GM19238 (cell line): Measurements from ENCODE around the gene SLC14A1.
A peak's percentile ranks its signal among the peaks of the same experiment; 100 is the strongest.
"Not testable (repeated sequence)": the region's sequence is repeated elsewhere in the genome, so short reads cannot be mapped to it uniquely, and the experiment has no call there.

Experiments used
- DNase-seq: peaks from one replicate; pipeline ENCODE4 v3.0.0; 2011; ENCODE audit warnings: low spot score; ENCODE audit not compliant: insufficient read length

Gene SLC14A1

DNA sequence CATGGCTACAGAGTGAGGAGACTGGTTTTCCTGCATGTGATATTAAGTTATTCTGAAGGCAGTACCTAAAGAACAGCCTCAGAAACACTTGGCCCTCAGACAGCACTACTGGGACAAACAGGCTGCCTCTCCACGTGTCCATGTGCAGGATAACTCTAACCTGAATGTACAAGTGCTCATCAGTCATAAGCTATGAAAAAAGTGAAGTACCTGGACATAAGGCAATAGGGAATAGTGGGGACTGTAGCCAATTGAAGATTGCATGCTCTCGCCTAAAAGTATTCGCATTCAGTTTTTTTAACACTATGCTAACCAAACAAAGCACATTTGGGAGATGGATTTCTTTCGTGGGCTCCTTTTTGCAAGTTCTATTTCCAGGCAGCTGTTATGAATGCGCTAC, 33.0 kb downstream of the SLC14A1 start:
- no peak for DNase-seq

DNA sequence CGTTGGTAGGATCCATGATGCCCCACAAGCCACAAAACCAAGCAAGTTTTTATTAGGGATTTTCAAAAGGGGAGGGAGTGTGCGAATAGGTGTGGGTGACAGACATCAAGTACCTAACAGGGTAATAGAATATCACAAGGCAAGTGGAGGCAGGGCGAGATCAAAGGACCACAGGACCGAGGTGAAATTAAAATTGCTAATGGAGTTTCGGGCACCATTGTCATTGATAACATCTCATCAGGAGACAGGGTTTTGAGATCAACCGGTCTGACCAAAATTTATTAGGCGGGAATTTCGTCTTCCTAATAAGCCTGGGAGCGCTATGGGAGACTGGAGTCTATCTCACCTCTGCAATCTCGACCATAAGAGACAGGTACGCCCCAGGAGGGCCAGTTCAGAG, 33.7 kb downstream of the SLC14A1 start:
- not testable (repeated sequence) for DNase-seq

DNA sequence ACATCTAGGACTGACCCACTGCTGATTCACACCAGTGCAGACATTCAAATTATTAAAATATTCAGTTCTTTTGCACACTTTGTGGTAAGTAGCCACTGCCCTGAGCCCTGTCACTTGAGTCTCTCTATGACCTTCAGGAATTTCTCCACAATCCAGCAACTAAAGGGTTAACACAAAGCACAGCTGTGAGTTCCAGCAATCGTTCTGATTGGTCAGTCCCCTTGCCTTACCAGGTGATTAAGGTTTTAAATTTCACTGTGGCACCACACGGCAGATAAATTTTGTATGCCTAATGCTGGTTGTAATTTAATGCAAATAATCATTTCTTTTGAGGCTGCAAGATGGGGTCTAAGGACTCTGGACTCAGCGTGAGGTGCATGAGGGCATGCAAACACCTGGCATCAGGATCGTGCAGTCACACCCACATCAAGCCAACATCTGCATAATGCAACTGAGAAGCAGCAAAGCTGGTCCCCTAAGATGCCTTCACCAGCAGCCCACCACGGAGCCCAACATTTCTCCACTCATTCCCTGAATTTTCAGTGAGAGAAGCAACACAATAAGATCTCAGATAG, 36.6 kb downstream of the SLC14A1 start:
- no peak for DNase-seq

GRCh38 chr18:45761512-45762114, 37.6 kb downstream of the SLC14A1 start:
- DNase-seq: no peak

- no peak for DNase-seq
Measured at GRCh38 chr18:45764000-45764686, 40.2 kb downstream of the SLC14A1 start.

DNA sequence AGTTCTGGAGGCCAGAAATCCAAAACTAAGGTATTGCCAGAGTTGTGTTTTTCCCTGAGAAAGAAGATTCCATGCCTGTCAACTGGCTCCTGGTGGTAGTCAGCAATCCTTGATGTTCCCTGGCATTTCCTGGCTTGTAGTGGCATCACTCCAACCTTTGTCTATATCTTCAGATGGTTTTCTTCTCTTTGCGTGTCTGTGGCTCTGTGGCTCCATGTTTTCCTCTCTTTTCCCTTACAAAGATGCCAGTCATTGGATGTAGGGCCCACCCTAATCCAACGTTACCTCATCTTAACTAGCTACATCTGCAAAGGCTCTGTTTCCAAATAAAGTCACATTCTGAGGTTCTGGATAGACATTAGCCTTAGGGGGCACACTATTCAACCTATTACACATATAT, 41.8 kb downstream of the SLC14A1 start:
- no peak for DNase-seq

- no peak for DNase-seq
Measured at GRCh38 chr18:45771587-45772480, 47.9 kb downstream of the SLC14A1 start.

DNA sequence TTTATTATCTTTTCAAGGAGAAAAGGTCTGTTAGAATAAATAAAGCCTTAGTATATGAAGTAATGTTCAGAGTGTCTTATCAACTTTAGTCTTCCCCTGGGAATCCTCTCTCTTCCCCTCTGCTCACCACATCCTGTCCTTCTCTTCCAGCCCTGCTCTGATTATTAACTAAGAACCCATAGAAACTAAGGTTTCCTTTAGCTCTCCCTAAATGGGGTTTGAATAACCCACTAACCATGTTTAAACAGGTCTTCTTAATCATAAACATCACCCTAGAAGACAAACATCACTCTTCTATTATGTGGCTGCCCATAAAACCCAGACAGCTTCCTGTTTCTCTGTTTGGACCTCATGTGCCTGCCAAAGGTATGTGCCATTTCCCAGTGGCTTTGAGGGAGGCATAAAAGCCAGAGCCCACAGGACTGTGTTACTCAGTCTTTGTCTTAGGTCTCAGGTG, 50.1 kb downstream of the SLC14A1 start:
- no peak for DNase-seq

DNA sequence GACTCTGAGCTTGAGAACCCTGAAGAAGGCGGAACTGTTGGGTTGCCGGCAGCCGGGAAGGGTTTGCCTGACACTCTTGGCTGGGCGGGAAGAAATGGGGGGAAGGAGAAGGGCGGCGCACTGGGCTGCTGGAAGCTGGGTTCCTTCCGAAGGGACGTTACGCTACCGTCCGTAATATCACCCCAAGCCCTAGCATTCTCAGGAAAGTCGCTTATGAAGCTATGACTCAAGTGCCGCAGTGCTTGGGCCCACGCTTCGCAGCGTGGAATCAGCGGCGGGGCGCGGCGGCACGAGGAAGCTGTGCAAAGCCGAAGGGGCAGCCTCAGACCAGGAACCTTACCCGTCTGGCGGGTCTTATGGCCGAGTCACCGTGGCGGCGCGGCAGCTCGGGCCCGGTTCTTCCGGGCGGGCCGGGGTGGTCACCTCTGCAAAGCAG, 51.3 kb downstream of the SLC14A1 start:
- peak; percentile 44 for DNase-seq

DNA sequence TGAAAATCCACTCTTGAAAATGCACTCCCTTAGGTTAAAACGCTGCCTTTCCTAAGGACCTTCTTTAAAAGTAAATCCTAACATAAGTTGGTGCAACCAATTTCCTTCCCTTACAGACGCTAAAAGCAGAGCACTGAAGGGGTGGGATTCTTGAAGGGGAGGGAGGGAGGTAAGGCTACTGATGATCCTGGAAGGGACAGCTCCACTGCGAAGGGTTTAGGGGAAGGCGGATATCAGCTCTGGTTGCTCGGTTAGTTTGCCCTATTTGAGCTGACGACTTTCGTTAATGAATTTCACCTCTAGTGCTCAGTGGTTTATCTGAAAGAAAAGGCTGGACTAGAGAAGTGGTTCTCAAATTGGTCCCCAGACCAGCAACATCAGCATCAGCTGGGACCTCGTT, 51.8 kb downstream of the SLC14A1 start:
- DNase-seq: no peak

DNA sequence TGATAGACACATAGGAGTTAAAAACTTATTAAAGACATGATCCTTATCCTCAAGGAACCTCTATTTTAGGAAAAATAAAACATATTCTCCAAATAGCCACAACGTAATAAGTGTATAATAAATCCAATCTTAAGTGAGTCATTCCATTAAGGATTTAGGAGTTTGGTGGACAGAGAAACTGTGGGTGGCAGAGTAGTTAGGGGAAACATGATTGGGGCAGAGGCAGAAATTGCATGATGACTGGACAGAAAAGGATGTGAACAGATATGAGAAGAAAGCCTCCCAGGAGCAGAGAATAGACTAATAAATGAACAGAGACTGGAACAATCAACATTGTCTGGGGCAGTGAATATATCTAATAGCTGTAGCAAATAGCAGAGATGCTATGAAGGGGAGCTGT, 53.4 kb downstream of the SLC14A1 start:
- no peak for DNase-seq

GRCh38 chr18:45780568-45780967, 56.6 kb downstream of the SLC14A1 start:
- DNase-seq: no peak

DNA sequence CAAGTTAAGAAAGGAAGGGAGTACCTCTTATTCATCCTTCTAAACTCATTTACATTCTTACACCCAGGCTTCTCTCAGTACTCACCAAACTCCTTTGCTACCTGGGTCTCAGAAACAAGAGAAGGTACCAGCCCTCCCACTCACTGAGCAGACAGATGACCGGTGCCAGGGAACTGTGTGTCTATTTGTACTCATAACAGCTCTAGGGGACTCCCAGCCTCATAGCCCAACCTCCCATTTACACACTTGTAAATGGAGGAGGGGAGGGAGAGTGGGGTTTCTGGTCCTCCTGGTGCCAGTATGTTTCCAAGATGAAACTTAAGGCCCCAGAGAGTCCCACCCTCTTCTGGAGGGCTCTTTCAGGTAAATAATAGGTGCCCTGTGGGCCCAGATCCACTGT, 58.7 kb downstream of the SLC14A1 start:
- DNase-seq: no peak

DNA sequence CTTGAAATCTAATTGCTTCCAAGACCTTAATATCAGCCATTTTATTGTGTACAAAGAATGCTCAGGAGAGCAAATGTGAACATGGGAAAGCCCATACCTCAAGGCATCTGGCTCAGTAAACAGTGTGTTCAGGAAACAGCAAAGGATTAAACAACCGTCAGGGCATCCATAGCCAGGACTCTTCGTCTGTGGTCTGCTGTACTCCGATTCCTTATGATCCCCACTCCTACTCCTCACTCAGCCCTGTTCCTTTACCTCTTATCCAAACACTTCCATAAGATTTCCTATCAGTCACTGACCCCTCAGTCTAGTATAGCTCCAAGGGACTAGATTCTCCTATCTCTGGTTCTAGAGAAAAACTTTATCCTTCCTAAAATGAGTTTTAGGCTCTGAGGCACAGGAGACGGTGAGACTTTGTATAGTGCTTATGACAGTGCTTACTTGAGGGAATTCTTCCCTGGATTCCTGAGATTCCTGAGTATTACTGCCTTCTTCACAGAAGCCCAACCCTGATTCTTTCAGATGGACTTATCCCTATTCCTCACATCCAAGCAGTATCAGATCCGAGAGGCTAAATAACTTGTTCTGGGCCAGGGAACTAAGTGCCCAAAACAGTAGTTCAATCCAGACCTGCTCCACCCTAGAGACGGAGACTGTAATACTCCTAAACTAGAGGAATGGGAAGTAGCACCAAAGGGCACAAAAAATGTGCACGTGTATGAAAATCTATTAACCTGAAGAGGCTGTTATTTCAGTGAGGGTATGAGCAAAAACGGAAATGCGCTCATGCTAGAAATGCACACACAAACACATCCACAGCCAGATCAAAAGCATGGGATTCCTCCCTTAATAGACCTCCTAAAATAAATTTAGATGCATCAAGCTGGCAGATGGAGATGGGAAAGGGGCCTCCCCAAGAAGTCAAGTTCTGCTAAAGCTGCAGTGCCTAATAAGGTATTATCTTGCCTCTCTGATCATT, 59.4 kb downstream of the SLC14A1 start:
- DNase-seq: no peak

DNA sequence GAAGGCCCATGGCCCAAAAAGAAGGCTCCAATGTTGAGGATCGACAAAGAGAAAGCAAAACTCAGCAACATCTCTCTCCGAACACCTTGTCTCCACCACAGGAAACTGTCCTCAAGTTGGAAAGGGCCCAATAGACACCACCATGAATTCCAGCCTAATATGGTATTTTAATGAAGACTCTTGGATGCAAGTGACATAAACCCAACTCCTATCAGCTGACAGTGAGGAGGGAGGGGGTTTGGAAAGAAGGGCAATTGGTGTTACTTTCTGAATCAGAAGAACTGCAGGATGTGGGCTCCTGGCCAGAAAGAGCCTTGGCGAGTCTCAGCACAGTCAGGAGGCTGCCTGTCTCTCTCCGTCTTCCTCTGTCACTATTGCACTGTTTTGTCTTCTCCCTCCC, 61.2 kb downstream of the SLC14A1 start:
- DNase-seq: no peak

DNA sequence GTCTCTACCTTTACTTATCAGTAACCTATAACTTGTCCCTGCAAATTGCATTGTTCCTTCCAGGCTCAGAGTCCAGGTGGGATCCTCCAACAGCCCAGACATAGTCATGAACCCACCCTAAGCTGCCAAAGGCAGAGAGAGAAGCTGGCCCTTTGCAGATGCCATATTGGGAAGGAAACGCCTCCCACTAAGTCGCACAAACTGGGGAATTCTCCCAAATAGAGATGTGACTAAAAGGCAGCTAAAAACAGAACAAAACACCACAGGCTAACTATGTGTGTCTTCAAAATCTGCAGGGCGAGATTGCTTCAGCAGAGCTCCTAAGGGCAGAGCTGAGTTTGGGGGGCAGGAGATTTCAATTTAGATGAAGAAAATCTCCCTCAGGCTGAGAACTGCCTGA, 63.0 kb downstream of the SLC14A1 start:
- no peak for DNase-seq

DNA sequence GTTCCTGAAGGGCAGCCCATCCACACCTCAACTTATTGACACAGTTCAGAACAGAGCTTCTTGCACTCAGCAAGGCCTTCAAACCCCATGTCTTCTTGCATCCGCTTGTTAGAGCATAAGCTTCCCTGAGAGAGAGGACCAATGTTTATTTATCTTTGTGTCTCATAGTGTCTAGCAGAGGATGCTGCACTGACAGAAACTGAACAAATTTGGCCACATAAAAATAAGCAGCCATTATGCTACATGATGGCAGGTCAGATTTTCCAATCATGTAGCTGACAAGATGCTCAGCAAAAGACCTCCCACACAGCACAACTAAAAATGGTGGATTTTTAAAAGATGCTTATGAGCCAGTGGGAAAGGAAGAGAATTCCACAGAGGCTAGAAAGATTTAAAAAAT, 63.4 kb downstream of the SLC14A1 start:
- no peak for DNase-seq

DNA sequence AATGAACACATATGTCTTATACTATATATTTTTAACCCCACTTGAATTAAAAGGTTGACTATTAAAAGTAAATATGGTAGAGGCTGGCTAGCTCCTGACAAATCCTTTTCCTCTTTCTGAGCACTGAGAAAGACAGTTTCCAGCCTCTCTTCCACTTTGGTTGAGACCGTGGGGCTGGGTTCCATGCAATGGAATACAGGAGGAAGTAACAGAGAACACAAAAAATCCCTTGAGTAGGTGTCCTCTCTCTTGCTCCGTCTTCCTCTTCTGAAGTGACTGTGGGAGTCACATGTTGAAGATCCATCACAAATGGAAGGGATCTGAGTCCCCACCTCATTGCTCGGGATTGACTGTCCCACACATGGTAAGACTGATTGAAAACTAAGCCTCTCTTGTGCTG, 64.9 kb downstream of the SLC14A1 start:
- no peak for DNase-seq

- no peak for DNase-seq
Measured at GRCh38 chr18:45792506-45793263, 68.7 kb downstream of the SLC14A1 start.
